T-helper 17 cell (primary cell): ENCODE results near the gene HNRNPM. TPM values are rescaled to one million over a fixed set of nuclear protein-coding genes. Genes with fewer than 3 reads are reported as not detected.
"Not testable (repeated sequence)": the region's sequence is repeated elsewhere in the genome, so short reads cannot be mapped to it uniquely, and the experiment has no call there.

Experiments used
- ATAC-seq: fragments of 150-1000 bp; cut with Tn5 transposase; 2 replicates; pipeline ENCODE4 v1.10.0; 2021; ENCODE audit warnings: mild to moderate bottlenecking, moderate library complexity
- DNase-seq, 3 donors: peaks; one replicate each; pipeline versions ENCODE4 v3.0.0 to v3.0.0-alpha.2; 2020 to 2021
- H3K9me3 ChIP-seq: one replicate; pipeline ENCODE4 v1.7.0; 2013; ENCODE audit warnings: low read length, mild to moderate bottlenecking; ENCODE audit not compliant: control insufficient read depth, poor library complexity, severe bottlenecking
- H3K27ac Mint-ChIP-seq: one replicate; pipeline ENCODE4 v1.8.0; 2022; ENCODE audit warnings: mild to moderate bottlenecking, moderate library complexity, mixed read lengths
- H3K27me3 Mint-ChIP-seq: one replicate; pipeline ENCODE4 v1.8.0; 2022; ENCODE audit warnings: mixed read lengths
- H3K36me3 Mint-ChIP-seq: one replicate; pipeline ENCODE4 v1.8.0; 2022; ENCODE audit warnings: low read depth, mixed read lengths
- H3K4me1 Mint-ChIP-seq: one replicate; pipeline ENCODE4 v1.8.0; 2022; ENCODE audit warnings: mild to moderate bottlenecking, mixed read lengths
- H3K4me3 Mint-ChIP-seq: one replicate; pipeline ENCODE4 v1.8.0; 2022; ENCODE audit warnings: mild to moderate bottlenecking, moderate library complexity, mixed read lengths
- total RNA-seq, 4 donors: library from RNA in 2 of 4; stranded (reverse) in 2 of 4; gene quantifications; one replicate each; pipeline ENCODE4 v1.2.3 and lab custom pipeline; 2022 to 2026

HNRNPM gene
- total RNA-seq, 2 donors from 2014 or later = 248 to 259 TPM

DNA sequence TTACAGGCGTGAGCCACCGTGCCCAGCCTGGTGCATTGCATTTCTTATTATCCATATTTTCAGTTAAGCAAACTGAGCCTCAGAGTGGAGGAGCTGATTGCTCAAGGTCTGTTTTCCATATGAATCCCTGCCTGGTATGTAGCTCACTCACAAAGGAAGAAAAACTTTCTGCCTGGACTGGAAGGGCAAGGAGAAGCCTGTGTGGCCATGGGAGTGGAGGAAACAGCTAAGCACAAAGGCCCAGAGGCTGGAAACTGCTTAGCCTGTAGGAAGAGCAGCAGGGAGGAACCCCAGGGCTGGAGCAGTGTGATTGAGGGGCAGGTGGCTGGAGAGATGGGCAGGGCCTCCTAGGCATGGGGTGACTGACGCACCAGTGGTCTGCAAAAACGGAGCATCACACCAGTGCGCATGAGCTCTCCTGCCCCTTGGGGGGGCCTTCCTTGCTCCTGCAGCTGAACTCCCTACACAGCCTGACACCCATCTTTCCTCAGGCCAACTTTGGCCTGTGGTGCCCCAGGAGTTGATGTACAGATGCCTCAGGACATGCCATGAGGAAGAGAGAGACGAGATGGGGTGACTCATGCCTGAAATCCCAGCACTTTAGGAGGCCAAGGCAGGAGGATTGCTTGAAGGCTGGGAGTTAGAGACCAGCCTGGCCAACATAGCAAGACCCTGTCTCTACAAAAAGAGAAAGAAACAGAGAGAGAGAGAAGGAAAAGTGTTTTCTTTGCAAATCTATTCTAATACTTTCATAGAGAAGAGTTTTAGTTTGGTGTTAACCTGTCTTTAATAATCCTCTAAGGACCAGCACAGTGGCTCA lies 2.8 kb upstream of the HNRNPM start:
- H3K4me1 Mint-ChIP-seq = peaks cover 12% of the 10 kb centered on the region
- ATAC-seq (no peak), DNase-seq (no peak)
- H3K4me3 Mint-ChIP-seq = no peak overlapping the region
- no peak overlapping the region for H3K27ac Mint-ChIP-seq
- peaks cover 2% of the 10 kb centered on the region for H3K36me3 Mint-ChIP-seq
- H3K9me3 ChIP-seq = no peaks in the 10 kb centered on the region
- H3K27me3 Mint-ChIP-seq = no peaks in the 10 kb centered on the region

DNA sequence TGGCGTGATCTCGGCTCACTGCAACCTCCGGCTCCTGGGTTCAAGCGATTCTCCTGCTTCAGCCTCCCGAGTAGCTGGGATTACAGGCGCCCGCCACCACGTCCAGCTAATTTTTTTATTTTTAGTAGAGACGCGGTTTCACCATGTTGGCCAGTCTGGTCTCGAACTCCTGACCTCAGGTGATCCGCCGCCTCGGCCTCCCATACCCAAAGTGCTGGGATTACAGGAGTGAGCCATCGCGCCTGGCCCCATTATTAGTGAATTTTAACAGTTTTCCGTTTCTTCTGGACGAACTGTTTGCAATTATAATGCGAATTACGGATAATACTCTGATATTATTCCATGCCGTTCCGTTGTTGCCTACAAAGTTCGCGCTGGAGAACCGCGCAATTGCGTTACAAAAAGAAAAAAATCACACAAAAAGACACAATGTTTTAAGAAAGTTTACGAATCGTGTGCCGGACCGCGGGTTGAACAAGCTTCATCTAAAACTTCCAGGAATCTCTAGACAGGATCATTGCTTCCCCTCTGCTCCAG lies 567 bp upstream of the HNRNPM start:
- Mint-ChIP-seq H3K27ac (peak overlapping the region; percentile 94), H3K4me1 (peaks cover 25% of the 10 kb centered on the region), H3K4me3 (peak overlapping the region; percentile 98)
- ATAC-seq, DNase-seq, H3K9me3 ChIP-seq, H3K27me3 Mint-ChIP-seq, H3K36me3 Mint-ChIP-seq: not testable (repeated sequence)

GRCh38 chr19:8445488-8446001 lies 770 bp downstream of the HNRNPM start:
- Mint-ChIP-seq H3K36me3 (peaks cover 5% of the 10 kb centered on the region), H3K27me3 (no peaks in the 10 kb centered on the region), H3K4me1 (peaks cover 31% of the 10 kb centered on the region), H3K27ac (peak overlapping the region; percentile 83), H3K4me3 (peak overlapping the region; percentile 98)
- DNase-seq (peak; percentile 10 to 44 (median 40)), ATAC-seq (peak; percentile 1)
- no peaks in the 10 kb centered on the region for H3K9me3 ChIP-seq

GRCh38 chr19:8446061-8446709 lies 1.4 kb downstream of the HNRNPM start:
- H3K36me3 Mint-ChIP-seq = peaks cover 5% of the 10 kb centered on the region
- ATAC-seq = no peak
- H3K4me1 Mint-ChIP-seq = peaks cover 33% of the 10 kb centered on the region
- H3K4me3 Mint-ChIP-seq = peak overlapping the region; percentile 98
- no peak for DNase-seq
- H3K9me3 ChIP-seq = no peaks in the 10 kb centered on the region
- no peaks in the 10 kb centered on the region for H3K27me3 Mint-ChIP-seq
- peak overlapping the region; percentile 83 for H3K27ac Mint-ChIP-seq

DNA sequence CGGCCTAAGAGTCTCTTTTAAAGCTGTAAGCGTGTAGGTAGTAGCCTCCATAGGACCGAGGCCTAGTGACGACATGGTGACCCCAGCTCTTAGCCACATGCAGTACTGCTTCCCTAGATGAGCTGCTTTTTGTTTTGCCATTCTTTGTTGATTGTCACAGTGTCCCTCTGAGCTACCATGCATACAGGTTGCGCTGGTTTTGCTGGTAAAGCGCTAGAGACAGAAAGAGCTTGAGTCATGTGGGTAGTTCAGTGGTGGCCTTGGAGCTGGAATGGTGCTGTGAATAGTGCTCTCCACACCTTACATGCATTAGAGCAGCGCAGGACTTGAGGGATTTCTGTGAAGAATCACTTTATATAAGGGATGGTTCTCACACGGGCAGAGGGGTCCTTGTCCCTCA lies 5.1 kb downstream of the HNRNPM start:
- H3K9me3 ChIP-seq = no peaks in the 10 kb centered on the region
- DNase-seq = no peak
- Mint-ChIP-seq H3K27ac (no peak overlapping the region), H3K27me3 (no peaks in the 10 kb centered on the region), H3K4me3 (peak overlapping the region; percentile 50), H3K36me3 (peaks cover 3% of the 10 kb centered on the region), H3K4me1 (peaks cover 56% of the 10 kb centered on the region)
- no peak for ATAC-seq

- no peaks in the 10 kb centered on the region for H3K9me3 ChIP-seq
- H3K36me3 Mint-ChIP-seq = peaks cover 3% of the 10 kb centered on the region
- H3K27ac Mint-ChIP-seq = peak overlapping the region; percentile 90
- peaks cover 58% of the 10 kb centered on the region for H3K4me1 Mint-ChIP-seq
- H3K27me3 Mint-ChIP-seq = no peaks in the 10 kb centered on the region
- H3K4me3 Mint-ChIP-seq = peak overlapping the region; percentile 59
- ATAC-seq (no peak), DNase-seq (no peak)
Measured at GRCh38 chr19:8451377-8451776, 6.6 kb downstream of the HNRNPM start.

DNA sequence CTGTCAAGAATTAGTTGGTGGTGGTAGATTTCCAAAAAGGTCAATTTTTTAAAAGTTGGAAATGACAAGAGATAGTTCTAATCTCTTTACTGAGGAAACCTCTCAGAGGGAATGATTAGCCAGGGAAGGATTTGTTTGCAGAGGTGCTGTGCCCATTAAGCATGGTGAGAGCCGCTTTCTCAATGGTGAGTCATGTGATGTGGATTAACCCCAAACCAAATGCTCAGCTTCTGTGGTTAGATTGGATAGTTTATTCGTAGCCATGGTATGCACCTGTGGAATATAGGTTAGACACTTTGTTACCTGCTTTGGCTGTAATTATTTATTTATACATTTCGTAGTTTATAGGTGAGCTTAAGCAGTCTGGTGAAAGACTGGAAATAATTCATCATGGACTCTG lies 7.1 kb downstream of the HNRNPM start:
- Mint-ChIP-seq H3K27me3 (no peaks in the 10 kb centered on the region), H3K27ac (peak overlapping the region; percentile 90), H3K36me3 (peaks cover 3% of the 10 kb centered on the region), H3K4me3 (peak overlapping the region; percentile 53), H3K4me1 (peaks cover 59% of the 10 kb centered on the region)
- DNase-seq (no peak), ATAC-seq (peak; percentile 73)
- no peaks in the 10 kb centered on the region for H3K9me3 ChIP-seq

- DNase-seq = no peak
- H3K27ac Mint-ChIP-seq = peak overlapping the region; percentile 90
- H3K4me3 Mint-ChIP-seq = peak overlapping the region; percentile 7
- H3K9me3 ChIP-seq = no peaks in the 10 kb centered on the region
- no peaks in the 10 kb centered on the region for H3K27me3 Mint-ChIP-seq
- no peak for ATAC-seq
- no peaks in the 10 kb centered on the region for H3K36me3 Mint-ChIP-seq
- peaks cover 55% of the 10 kb centered on the region for H3K4me1 Mint-ChIP-seq
Measured at GRCh38 chr19:8452446-8453123, 7.8 kb downstream of the HNRNPM start.

GRCh38 chr19:8453616-8454015 lies 8.8 kb downstream of the HNRNPM start:
- peak overlapping the region; percentile 12 for H3K4me3 Mint-ChIP-seq
- peak overlapping the region; percentile 53 for H3K27ac Mint-ChIP-seq
- ATAC-seq (no peak), DNase-seq (no peak)
- H3K9me3 ChIP-seq = no peaks in the 10 kb centered on the region
- H3K4me1 Mint-ChIP-seq = peaks cover 56% of the 10 kb centered on the region
- H3K36me3 Mint-ChIP-seq = no peaks in the 10 kb centered on the region
- no peaks in the 10 kb centered on the region for H3K27me3 Mint-ChIP-seq

DNA sequence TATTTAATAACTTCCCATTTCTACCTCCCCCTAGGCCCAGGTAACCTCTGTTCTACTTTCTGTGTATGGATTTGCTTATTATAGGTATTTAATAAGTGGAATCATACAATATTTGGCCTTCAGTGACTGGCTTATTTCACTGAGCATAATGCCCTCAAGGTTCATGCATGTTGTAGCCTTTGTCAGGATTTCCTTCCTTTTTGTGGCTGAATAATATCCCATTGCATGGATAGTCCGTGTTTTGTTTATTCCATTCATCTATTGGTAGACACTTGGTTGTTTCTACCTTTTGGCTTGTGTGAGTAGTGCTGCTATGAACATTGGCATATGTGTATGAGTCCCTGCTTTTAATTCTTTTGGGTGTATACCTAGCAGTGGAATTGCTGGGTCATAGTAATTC lies 9.4 kb downstream of the HNRNPM start:
- no peaks in the 10 kb centered on the region for H3K36me3 Mint-ChIP-seq
- ATAC-seq = no peak
- no peak overlapping the region for H3K4me3 Mint-ChIP-seq
- no peak overlapping the region for H3K27ac Mint-ChIP-seq
- no peaks in the 10 kb centered on the region for H3K9me3 ChIP-seq
- no peaks in the 10 kb centered on the region for H3K27me3 Mint-ChIP-seq
- peaks cover 52% of the 10 kb centered on the region for H3K4me1 Mint-ChIP-seq
- DNase-seq = no peak

GRCh38 chr19:8455018-8455417 lies 10.2 kb downstream of the HNRNPM start:
- DNase-seq (no peak), ATAC-seq (no peak)
- H3K4me1 Mint-ChIP-seq = peaks cover 53% of the 10 kb centered on the region
- peak overlapping the region; percentile 77 for H3K27ac Mint-ChIP-seq
- no peaks in the 10 kb centered on the region for H3K36me3 Mint-ChIP-seq
- H3K27me3 Mint-ChIP-seq = no peaks in the 10 kb centered on the region
- H3K4me3 Mint-ChIP-seq = peak overlapping the region; percentile 7
- no peaks in the 10 kb centered on the region for H3K9me3 ChIP-seq

DNA sequence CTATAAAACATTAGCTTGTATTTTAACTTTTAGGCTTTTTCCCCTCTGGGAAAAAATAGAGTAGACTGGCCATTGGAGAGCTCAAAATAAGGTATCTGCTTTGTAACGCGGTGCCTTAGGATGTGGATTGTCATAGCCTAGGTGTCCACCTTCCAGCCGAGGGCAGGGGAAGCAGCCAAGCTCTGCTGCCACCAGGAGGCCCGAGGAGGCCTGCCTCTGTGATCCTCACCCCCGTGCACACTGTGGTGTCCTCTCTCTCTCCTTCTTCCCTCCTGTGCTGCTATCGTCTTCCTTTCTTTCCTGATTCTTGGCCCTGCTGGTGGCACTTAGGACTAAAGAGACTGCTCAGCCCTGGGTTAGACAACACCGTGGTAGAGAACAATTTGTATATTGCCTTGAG lies 11.3 kb downstream of the HNRNPM start:
- H3K9me3 ChIP-seq = no peaks in the 10 kb centered on the region
- no peak overlapping the region for H3K4me3 Mint-ChIP-seq
- no peaks in the 10 kb centered on the region for H3K36me3 Mint-ChIP-seq
- no peak for DNase-seq
- H3K4me1 Mint-ChIP-seq = peaks cover 53% of the 10 kb centered on the region
- no peak for ATAC-seq
- peak overlapping the region; percentile 77 for H3K27ac Mint-ChIP-seq
- no peaks in the 10 kb centered on the region for H3K27me3 Mint-ChIP-seq

DNA sequence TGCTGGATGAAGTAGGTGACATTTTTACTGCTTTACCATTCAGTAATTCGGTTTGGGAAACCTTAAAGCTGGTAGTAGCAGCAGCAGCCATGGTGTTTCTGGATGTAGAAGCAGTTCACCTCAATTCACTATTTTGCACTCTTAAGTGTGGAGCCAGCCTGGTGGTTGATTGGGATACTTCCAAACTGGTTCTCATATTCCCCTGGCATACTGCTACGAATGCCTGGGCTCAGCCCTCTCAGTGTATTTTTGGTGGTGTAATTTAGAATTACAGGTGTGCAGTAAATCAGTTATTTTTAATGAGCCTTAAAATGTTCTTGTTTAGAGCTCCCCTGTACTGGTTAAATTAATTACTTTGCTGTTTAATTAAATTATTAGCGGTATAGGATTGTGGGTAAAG lies 12.4 kb downstream of the HNRNPM start:
- ATAC-seq (no peak), DNase-seq (no peak)
- H3K27ac Mint-ChIP-seq = no peak overlapping the region
- no peaks in the 10 kb centered on the region for H3K27me3 Mint-ChIP-seq
- no peaks in the 10 kb centered on the region for H3K36me3 Mint-ChIP-seq
- H3K4me3 Mint-ChIP-seq = no peak overlapping the region
- peaks cover 49% of the 10 kb centered on the region for H3K4me1 Mint-ChIP-seq
- H3K9me3 ChIP-seq = no peaks in the 10 kb centered on the region
